Esophagus squamous epithelium (tissue), 5 donors: ENCODE measurements around the gene QKI. TPM values are rescaled to one million over a fixed set of nuclear protein-coding genes. Genes with fewer than 3 reads are reported as not detected.

Experiments used
- DNase-seq: peaks from one replicate; lab custom pipeline; 2025; lab: John Stamatoyannopoulos, UW
- H3K27ac ChIP-seq, 4 donors: fragments of 200-600 bp; sonication (generic); one replicate each; pipeline ENCODE4 v1.5.1; 2016 to 2019; ENCODE audit warnings: mild to moderate bottlenecking in 1 of 4
- H3K27me3 ChIP-seq, 4 donors: fragments of 200-600 bp; sonication (generic); 1 replicate in 3 of 4; 2 replicates in 1 of 4; pipeline versions ENCODE4 v1.5.1 to v1.6.0; 2017 to 2021; ENCODE audit warnings: antibody characterized with exemption in 1 of 4
- H3K36me3 ChIP-seq, 3 donors: fragments of 200-600 bp; sonication (generic); one replicate each; pipeline ENCODE4 v1.5.1; 2016 to 2019
- H3K4me1 ChIP-seq, 3 donors: fragments of 200-600 bp; sonication (generic); one replicate each; pipeline ENCODE4 v1.5.1; 2017 to 2019
- H3K4me3 ChIP-seq, 4 donors: fragments of 200-600 bp; sonication (generic); 1 replicate in 3 of 4; 2 replicates in 1 of 4; pipeline ENCODE4 v1.5.1; 2016 to 2019; ENCODE audit warnings: mild to moderate bottlenecking in 2 of 4, moderate library complexity in 1 of 4
- H3K9me3 ChIP-seq, 3 donors: fragments of 200-600 bp; sonication (generic); one replicate each; pipeline ENCODE4 v1.5.1; 2016 to 2019
- POLR2A ChIP-seq, 4 donors: fragments of 450-650 bp; IDR thresholded peaks; one replicate each; pipeline ENCODE4 v1.6.1; 2017; ENCODE audit warnings: antibody characterized with exemption in 4 of 4, mild to moderate bottlenecking in 4 of 4, moderate library complexity in 3 of 4
- WGBS, 2 donors: methylation state at CpG; one replicate each; pipeline ENCODE4 v1.1.5; 2018; 5-methylcytosine and 5-hydroxymethylcytosine counted together
- intact Hi-C: fragments of 100-400 bp; cut with DNase I; formaldehyde crosslinking; loops from one replicate; pipeline ENCODE4 v1.15.0; 2022
- total RNA-seq, 4 donors: library from RNA; depleted of rRNA; stranded (reverse); fragments of >200 nt; gene quantifications; one replicate each; pipeline ENCODE4 v1.1.0, GENCODE V29; 2016
- TF ChIP-seq, protein P1 (sequence below), 6 experiments: fragments of 450-650 bp in 4 of 6; fragments of 200-600 bp in 2 of 6; sonication (generic) in 2 of 6; IDR thresholded peaks; one replicate each; pipeline ENCODE4 v1.5.1; 2016 to 2019; ENCODE audit warnings: antibody characterized with exemption in 6 of 6, mild to moderate bottlenecking in 4 of 6, moderate library complexity in 4 of 6
- donor health status: DM: yes; HTN: yes; CAD: no.

Gene QKI
- total RNA-seq, 4 donors from 2014 or later: 46.2 to 149 (median 65.4) TPM

DNA sequence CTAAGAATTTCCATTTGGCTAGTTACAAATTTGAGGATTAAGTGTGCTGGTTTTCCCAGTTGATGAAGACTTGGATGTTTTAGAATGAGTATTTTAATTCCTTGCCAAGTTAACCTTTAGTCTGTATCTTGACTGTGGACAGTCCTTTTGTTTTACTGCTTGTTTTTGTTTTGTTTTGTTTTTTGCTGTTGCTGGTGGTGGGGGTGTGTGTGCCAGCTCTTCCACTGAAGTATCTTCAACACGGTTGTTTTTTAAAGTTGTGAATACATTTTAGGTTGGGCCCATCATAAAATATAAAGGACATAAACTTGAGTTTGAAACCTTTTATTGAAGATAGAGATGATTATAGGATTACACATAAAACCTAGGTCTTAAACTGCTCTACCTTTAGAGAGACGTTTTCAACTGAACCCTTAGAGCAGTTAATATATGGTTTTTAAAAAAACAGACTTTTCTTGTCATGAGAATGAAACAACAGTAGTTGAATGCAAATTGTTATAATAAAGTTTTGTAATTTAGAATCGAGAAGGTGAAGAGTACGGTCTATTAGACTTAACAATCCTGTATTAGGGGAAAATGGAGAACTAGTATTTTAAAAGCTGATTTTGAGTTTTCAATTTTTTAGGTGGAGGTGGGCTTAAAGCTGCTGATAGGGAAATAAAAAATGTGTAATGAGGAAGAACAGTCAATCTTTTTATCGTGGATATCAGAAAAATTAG, 4.0 kb downstream of the QKI start:
- no peak for DNase-seq
- Histone ChIP-seq H3K4me3 (peak overlapping the region in 3 of 4 donors; percentile 96 to 100 (median 98)), H3K4me1 (peaks cover 0 to 65% (median 22%) of the 10 kb centered on the region in 3 donors), H3K9me3 (no peaks in the 10 kb centered on the region), H3K36me3 (no peaks in the 10 kb centered on the region), H3K27ac (peak overlapping the region; percentile 7 to 100 (median 98)), H3K27me3 (no peaks in the 10 kb centered on the region)
- TF ChIP-seq, protein P1, sequence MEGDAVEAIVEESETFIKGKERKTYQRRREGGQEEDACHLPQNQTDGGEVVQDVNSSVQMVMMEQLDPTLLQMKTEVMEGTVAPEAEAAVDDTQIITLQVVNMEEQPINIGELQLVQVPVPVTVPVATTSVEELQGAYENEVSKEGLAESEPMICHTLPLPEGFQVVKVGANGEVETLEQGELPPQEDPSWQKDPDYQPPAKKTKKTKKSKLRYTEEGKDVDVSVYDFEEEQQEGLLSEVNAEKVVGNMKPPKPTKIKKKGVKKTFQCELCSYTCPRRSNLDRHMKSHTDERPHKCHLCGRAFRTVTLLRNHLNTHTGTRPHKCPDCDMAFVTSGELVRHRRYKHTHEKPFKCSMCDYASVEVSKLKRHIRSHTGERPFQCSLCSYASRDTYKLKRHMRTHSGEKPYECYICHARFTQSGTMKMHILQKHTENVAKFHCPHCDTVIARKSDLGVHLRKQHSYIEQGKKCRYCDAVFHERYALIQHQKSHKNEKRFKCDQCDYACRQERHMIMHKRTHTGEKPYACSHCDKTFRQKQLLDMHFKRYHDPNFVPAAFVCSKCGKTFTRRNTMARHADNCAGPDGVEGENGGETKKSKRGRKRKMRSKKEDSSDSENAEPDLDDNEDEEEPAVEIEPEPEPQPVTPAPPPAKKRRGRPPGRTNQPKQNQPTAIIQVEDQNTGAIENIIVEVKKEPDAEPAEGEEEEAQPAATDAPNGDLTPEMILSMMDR (IDR thresholded peaks at IDR 0.05): no peak
- no peak for TF ChIP-seq POLR2A (IDR thresholded peaks at IDR 0.05)
- intact Hi-C loops: loop anchor here (10.0 kb wide), 1 partner anchor 564 kb away; no protein-coding TSS in a partner anchor
- WGBS, 2 donors: 9 to 23% methylated on average over 5 of the region's 5 CpGs

DNA sequence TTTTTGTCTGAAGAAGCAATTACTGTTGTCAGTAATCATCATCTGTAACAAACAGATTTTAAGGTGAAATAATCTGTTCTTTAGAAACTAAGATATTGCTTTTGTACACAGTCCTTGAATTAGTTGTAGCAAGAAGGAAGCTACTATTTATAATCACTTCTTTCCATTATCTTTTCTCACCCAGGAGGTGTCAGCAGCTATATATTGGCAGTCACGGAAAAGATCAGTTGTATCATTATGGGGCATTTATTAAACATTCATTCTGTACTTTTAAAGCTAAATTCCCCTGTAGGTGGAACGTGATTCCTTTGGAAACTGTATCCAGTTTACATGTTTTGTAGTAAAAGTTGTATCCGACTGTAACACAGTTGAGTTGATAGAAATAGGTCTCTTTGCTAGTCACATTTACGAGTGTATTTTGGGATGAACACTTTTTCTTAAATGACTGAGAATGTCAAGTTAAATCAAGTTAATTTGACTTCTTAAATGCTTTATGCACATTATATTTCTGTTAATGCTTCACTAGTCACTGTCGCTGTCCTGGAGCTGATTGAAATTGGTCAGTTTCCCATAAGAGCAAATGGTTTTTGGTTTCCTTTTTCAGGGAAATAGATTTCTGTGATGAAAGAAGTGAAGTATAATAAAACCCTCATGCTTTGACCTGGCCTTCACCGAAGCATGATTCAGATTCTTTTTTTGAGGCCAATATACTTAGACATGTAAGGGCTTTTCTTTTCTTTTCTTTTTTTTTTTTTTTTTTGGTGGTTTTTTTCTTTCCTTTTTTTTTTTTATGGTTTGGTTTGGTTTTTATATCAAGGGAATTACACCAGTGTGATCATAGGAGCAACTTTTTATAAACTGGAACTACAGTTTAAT, 5.1 kb downstream of the QKI start:
- DNase-seq: no peak
- Histone ChIP-seq H3K9me3 (no peaks in the 10 kb centered on the region), H3K27ac (peak overlapping the region; percentile 61 to 100 (median 98)), H3K27me3 (no peaks in the 10 kb centered on the region), H3K4me1 (peaks cover 0 to 77% (median 22%) of the 10 kb centered on the region in 3 donors), H3K4me3 (peak overlapping the region; percentile 1 to 100 (median 97)), H3K36me3 (no peaks in the 10 kb centered on the region)
- intact Hi-C loops: loop anchor here (10.0 kb wide), 1 partner anchor 565 kb away; no protein-coding TSS in a partner anchor
- 20 to 24% methylated on average over 6 of the region's 6 CpGs for WGBS, 2 donors
- TF ChIP-seq, protein P1 (IDR thresholded peaks at IDR 0.05): no peak

DNA sequence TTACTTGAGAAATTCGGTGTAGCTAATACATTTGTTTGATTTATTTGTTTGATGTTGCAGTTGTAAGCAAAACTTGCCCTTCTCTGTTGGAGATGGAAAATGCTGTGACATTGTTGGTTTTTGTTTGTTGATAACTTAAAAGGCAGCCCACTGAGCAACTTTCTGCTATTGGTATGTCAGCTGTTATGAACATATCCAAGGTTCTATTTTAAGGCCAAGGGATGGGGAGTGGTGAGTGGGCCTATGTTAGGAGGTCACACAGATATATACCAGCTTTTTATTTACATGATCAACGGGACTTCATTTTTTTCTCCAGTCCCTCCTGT, 5.7 kb downstream of the QKI start:
- no peak for DNase-seq

DNA sequence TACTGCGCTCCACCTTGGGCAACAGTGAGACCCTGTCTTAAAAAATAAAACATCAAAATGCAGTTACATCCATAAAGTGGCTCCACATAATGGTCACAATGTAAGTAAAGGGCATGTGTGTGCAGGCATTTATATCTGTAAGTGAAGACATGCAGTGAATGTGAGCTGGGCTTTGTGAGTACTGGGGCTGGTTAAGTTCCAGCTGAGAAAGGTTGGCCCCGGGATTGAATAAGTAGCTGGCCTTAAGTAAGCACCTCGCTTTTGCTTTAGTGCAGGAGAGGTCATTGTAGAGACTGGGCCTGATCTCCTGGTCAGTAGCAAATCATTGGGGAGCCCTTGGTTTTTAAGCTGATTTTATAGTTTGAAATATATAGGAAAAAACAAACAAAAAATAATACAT, 8.0 kb downstream of the QKI start:
- 65 to 72% methylated on average over 3 of the region's 3 CpGs for WGBS, 2 donors
- intact Hi-C loops: no loop called here

More for the DNA sequence above, 5.7 kb downstream of the QKI start:
- intact Hi-C loops: no loop called here
- peak overlapping the region in 3 of 4 donors; percentile 43 to 100 (median 99) for H3K27ac ChIP-seq
- no peaks in the 10 kb centered on the region for H3K27me3 ChIP-seq
- 19 to 24% methylated on average over 2 of the region's 2 CpGs for WGBS, 2 donors
- peak overlapping the region in 1 of 4 donors; percentile 46 for H3K4me3 ChIP-seq
- H3K4me1 ChIP-seq: peaks cover 0 to 83% (median 22%) of the 10 kb centered on the region in 3 donors
- no peak for TF ChIP-seq POLR2A (IDR thresholded peaks at IDR 0.05)
- TF ChIP-seq, protein P1 (IDR thresholded peaks at IDR 0.05): no peak
- no peaks in the 10 kb centered on the region for H3K36me3 ChIP-seq
- no peaks in the 10 kb centered on the region for H3K9me3 ChIP-seq

More for the DNA sequence above, 8.0 kb downstream of the QKI start:
- Histone ChIP-seq H3K36me3 (no peaks in the 10 kb centered on the region), H3K4me1 (peaks cover 0 to 100% (median 27%) of the 10 kb centered on the region in 3 donors), H3K4me3 (no peak overlapping the region), H3K9me3 (no peaks in the 10 kb centered on the region), H3K27ac (no peak overlapping the region), H3K27me3 (no peaks in the 10 kb centered on the region)
- DNase-seq: no peak
- TF ChIP-seq, protein P1 (IDR thresholded peaks at IDR 0.05): no peak
- no peak for TF ChIP-seq POLR2A (IDR thresholded peaks at IDR 0.05)
